Mucosa of stomach (tissue), 1 donor: ENCODE data around the gene C19orf18.
"Not testable (repeated sequence)": the region's sequence is repeated elsewhere in the genome, so short reads cannot be mapped to it uniquely, and the experiment has no call there.

Experiments
- H3K27me3 ChIP-seq: one replicate; pipeline ENCODE4 v1.7.0; 2013; ENCODE audit warnings: mild to moderate bottlenecking, low read length; ENCODE audit not compliant: control insufficient read depth, insufficient read depth
- H3K36me3 ChIP-seq: one replicate; pipeline ENCODE4 v1.7.0; 2013; ENCODE audit warnings: low read length; ENCODE audit not compliant: control insufficient read depth, insufficient read depth
- H3K4me1 ChIP-seq: one replicate; pipeline ENCODE4 v1.7.0; 2013; ENCODE audit warnings: mild to moderate bottlenecking, low read length; ENCODE audit not compliant: control insufficient read depth, insufficient read depth
- H3K4me3 ChIP-seq: one replicate; pipeline ENCODE4 v1.7.0; 2013; ENCODE audit warnings: low read length
- H3K9ac ChIP-seq: one replicate; pipeline ENCODE4 v1.7.0; 2013; ENCODE audit warnings: mild to moderate bottlenecking, low read length, moderate library complexity
- H3K9me3 ChIP-seq: one replicate; pipeline ENCODE4 v1.7.0; 2013; ENCODE audit warnings: mild to moderate bottlenecking, low read length, moderate library complexity; ENCODE audit not compliant: control insufficient read depth
- donor health status: Pancreatic carcinoma.

The C19orf18 gene

GRCh38 chr19:57974434-57974833 lies at the start of gene C19orf18:
Gene C19orf18, minus strand, starts transcription at chr19:57974534. Its CDS starts 102 bp downstream, at chr19:57974432.
- H3K36me3 ChIP-seq = no peaks in the 10 kb centered on the region
- H3K4me1 ChIP-seq = no peaks in the 10 kb centered on the region
- peaks cover 41% of the 10 kb centered on the region for H3K9me3 ChIP-seq
- H3K9ac ChIP-seq = no peak within 1 kb of the TSS
- no peaks in the 10 kb centered on the region for H3K27me3 ChIP-seq
- no peak within 1 kb of the TSS for H3K4me3 ChIP-seq

GRCh38 chr19:58022283-58022660 lies 47.9 kb upstream of the C19orf18 start:
- no peak overlapping the region for H3K9ac ChIP-seq
- no peak overlapping the region for H3K4me3 ChIP-seq
- H3K4me1 ChIP-seq = no peaks in the 10 kb centered on the region
- H3K36me3 ChIP-seq = no peaks in the 10 kb centered on the region
- H3K27me3 ChIP-seq = no peaks in the 10 kb centered on the region
- peaks cover 4% of the 10 kb centered on the region for H3K9me3 ChIP-seq

- H3K27me3 ChIP-seq = no peaks in the 10 kb centered on the region
- H3K9me3 ChIP-seq = peaks cover 4% of the 10 kb centered on the region
- H3K4me3 ChIP-seq = no peak overlapping the region
- H3K9ac ChIP-seq = no peak overlapping the region
- no peaks in the 10 kb centered on the region for H3K36me3 ChIP-seq
- no peaks in the 10 kb centered on the region for H3K4me1 ChIP-seq
These were observed 47.4 kb upstream of the C19orf18 start for GRCh38 chr19:58021541-58022282.

GRCh38 chr19:58020129-58020528 lies 45.8 kb upstream of the C19orf18 start:
- Histone ChIP-seq H3K9ac (no peak overlapping the region), H3K27me3 (no peaks in the 10 kb centered on the region), H3K4me1 (no peaks in the 10 kb centered on the region), H3K4me3 (no peak overlapping the region), H3K36me3 (no peaks in the 10 kb centered on the region), H3K9me3 (peaks cover 4% of the 10 kb centered on the region)

GRCh38 chr19:58014141-58014540 lies 39.8 kb upstream of the C19orf18 start:
- Histone ChIP-seq H3K4me3 (no peak overlapping the region), H3K36me3 (no peaks in the 10 kb centered on the region), H3K4me1 (no peaks in the 10 kb centered on the region)

GRCh38 chr19:58010507-58010906 lies 36.2 kb upstream of the C19orf18 start:
- Histone ChIP-seq H3K4me3 (no peak overlapping the region), H3K9me3 (peaks cover 1% of the 10 kb centered on the region), H3K27me3 (no peaks in the 10 kb centered on the region), H3K4me1 (no peaks in the 10 kb centered on the region), H3K9ac (no peak overlapping the region), H3K36me3 (no peaks in the 10 kb centered on the region)

More at GRCh38 chr19:58014141-58014540, 39.8 kb upstream of the C19orf18 start:
- Histone ChIP-seq H3K9ac (no peak overlapping the region), H3K27me3 (no peaks in the 10 kb centered on the region), H3K9me3 (no peaks in the 10 kb centered on the region)

GRCh38 chr19:58009666-58010301 lies 35.5 kb upstream of the C19orf18 start:
- H3K4me3 ChIP-seq = peak overlapping the region; percentile 34
- H3K9me3 ChIP-seq = peaks cover 4% of the 10 kb centered on the region
- H3K9ac ChIP-seq = peak overlapping the region; percentile 55
- H3K27me3 ChIP-seq = no peaks in the 10 kb centered on the region
- no peaks in the 10 kb centered on the region for H3K4me1 ChIP-seq
- no peaks in the 10 kb centered on the region for H3K36me3 ChIP-seq

GRCh38 chr19:58009301-58009665 lies 34.9 kb upstream of the C19orf18 start:
- Histone ChIP-seq H3K36me3 (no peaks in the 10 kb centered on the region), H3K9me3 (peaks cover 4% of the 10 kb centered on the region), H3K4me1 (no peaks in the 10 kb centered on the region), H3K9ac (peak overlapping the region; percentile 55), H3K27me3 (no peaks in the 10 kb centered on the region), H3K4me3 (no peak overlapping the region)

GRCh38 chr19:58008877-58009276 lies 34.5 kb upstream of the C19orf18 start:
- H3K4me1 ChIP-seq, H3K36me3 ChIP-seq, H3K4me3 ChIP-seq, H3K9me3 ChIP-seq, H3K27me3 ChIP-seq, H3K9ac ChIP-seq: not testable (repeated sequence)

GRCh38 chr19:58007285-58007684 lies 33.0 kb upstream of the C19orf18 start:
- H3K4me3 ChIP-seq = no peak overlapping the region
- no peak overlapping the region for H3K9ac ChIP-seq
- peaks cover 7% of the 10 kb centered on the region for H3K4me1 ChIP-seq
- peaks cover 11% of the 10 kb centered on the region for H3K9me3 ChIP-seq
- no peaks in the 10 kb centered on the region for H3K27me3 ChIP-seq
- H3K36me3 ChIP-seq = no peaks in the 10 kb centered on the region

- H3K9ac ChIP-seq = peak overlapping the region; percentile 89
- peaks cover 11% of the 10 kb centered on the region for H3K36me3 ChIP-seq
- peaks cover 15% of the 10 kb centered on the region for H3K9me3 ChIP-seq
These were observed 29.0 kb upstream of the C19orf18 start for GRCh38 chr19:58003174-58003828.

More at GRCh38 chr19:58003174-58003828, 29.0 kb upstream of the C19orf18 start:
- H3K4me3 ChIP-seq = peak overlapping the region; percentile 99
- no peaks in the 10 kb centered on the region for H3K27me3 ChIP-seq
- peaks cover 7% of the 10 kb centered on the region for H3K4me1 ChIP-seq
